Measurements from ENCODE around the gene NCAM1.

The NCAM1 gene

GRCh38 chr11:113272927-113273615, 311.9 kb downstream of the NCAM1 start:
- TF ChIP-seq CTCF (IDR thresholded peaks at IDR 0.05; ENCODE audit: low read length, missing control alignments): no peak
- no peak overlapping the region for H3K4me3 ChIP-seq (replicated peaks; ENCODE audit: low read depth, low read length)
- no peak for DNase-seq (ENCODE audit: low read depth)

DNA sequence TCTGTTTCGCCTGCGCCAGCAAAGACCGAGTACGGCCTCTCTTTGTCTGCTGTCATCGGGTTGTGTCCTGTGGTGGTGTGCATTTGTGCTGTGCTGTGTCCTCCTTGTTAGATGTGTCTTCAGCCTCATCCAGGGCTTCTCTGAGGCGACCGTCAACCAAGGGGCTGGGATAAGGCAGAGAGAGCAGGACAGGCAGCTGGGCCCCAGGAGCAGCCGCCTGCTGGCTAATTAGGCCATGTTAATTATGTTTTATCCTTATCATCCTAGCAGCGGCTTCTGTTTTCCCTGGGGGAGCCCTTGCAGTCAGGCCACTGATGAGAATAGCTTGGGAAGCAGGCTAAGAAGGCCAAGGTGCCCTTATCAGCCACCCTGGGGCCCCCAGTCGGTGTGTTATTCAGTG, 312.5 kb downstream of the NCAM1 start:
- H3K4me3 ChIP-seq (replicated peaks; ENCODE audit: low read depth, low read length): no peak overlapping the region
- DNase-seq (ENCODE audit: low read depth): no peak
- TF ChIP-seq CTCF (IDR thresholded peaks at IDR 0.05; ENCODE audit: low read length, missing control alignments): no peak

DNA sequence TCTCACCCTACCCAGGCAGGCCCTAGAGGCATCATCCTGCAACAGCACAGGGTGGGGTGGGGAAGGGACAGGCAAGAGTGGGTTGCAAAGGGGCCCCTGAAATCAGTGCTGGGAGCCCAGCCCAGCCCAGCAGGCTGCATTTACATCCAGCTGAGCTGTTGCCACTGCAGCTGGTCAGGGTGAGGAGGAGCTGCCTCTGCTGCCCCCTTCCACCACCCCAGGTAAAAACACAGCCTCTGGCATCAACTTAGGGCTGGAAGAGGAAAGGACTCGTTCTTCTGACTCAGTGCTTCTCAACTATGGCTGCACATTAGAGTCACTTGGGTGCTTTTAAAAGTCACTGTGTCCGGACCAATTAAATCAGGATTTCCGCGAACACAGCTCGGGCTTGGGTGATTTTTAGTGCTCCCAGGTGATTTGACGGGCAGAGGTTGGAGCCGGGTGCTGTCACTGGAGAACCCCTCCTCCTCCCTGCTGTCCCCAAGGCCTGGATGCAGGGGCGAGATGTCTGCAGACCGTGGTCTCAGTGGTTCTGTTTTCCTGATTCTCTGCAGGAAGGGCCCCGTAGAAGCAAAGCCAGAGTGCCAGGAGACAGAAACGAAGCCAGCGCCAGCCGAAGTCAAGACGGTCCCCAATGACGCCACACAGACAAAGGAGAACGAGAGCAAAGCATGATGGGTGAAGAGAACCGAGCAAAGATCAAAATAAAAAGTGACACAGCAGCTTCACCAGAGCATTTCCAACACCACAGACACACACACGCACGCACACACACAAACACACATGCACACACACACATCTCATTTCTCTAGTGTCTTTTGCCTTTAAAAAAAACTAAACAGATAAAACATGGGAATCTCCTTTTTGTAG, 313.7 kb downstream of the NCAM1 start:
- peak; percentile 11 for TF ChIP-seq CTCF (IDR thresholded peaks at IDR 0.05; ENCODE audit: low read length, missing control alignments)
- peak; percentile 9 for DNase-seq (ENCODE audit: low read depth)
- H3K4me3 ChIP-seq (replicated peaks; ENCODE audit: low read depth, low read length): no peak overlapping the region

- no peak overlapping the region for H3K4me3 ChIP-seq (replicated peaks; ENCODE audit: low read depth, low read length)
- DNase-seq (ENCODE audit: low read depth): no peak
- TF ChIP-seq CTCF (IDR thresholded peaks at IDR 0.05; ENCODE audit: low read length, missing control alignments): no peak
Measured at GRCh38 chr11:113275602-113276001, 314.4 kb downstream of the NCAM1 start.

DNA sequence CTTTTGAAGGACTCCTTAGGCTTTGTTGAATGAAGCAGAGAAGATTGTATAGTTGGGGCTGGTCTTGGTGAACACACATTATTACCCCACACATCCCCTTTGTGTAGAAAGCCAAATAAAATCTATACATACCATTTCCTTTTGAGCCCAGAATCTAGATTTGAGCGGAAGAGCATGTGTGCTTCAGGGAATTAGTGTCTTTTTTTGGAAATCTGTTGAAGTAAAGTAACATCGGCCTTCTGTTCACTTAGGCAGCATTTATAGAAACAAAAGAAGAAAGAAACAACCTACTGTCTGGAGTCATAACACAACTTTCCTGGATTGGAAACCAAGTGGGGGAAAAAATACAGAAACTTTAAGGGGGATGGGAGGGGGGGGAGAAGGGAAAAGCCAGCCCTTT, 315.2 kb downstream of the NCAM1 start:
- DNase-seq (ENCODE audit: low read depth): no peak
- H3K4me3 ChIP-seq (replicated peaks; ENCODE audit: low read depth, low read length): no peak overlapping the region
- no peak for TF ChIP-seq CTCF (IDR thresholded peaks at IDR 0.05; ENCODE audit: low read length, missing control alignments)

GRCh38 chr11:113277907-113278306, 316.7 kb downstream of the NCAM1 start:
- TF ChIP-seq CTCF (IDR thresholded peaks at IDR 0.05; ENCODE audit: low read length, missing control alignments): no peak
- no peak overlapping the region for H3K4me3 ChIP-seq (replicated peaks; ENCODE audit: low read depth, low read length)

More at GRCh38 chr11:113277907-113278306, 316.7 kb downstream of the NCAM1 start:
- no peak for DNase-seq (ENCODE audit: low read depth)
